ENCODE data around the gene FKRP. TPM values are rescaled to one million over a fixed set of nuclear protein-coding genes. Genes with fewer than 3 reads are reported as not detected.

The FKRP gene
- total RNA-seq, 1 experiment from 2014 or later, result 19.4 TPM

DNA sequence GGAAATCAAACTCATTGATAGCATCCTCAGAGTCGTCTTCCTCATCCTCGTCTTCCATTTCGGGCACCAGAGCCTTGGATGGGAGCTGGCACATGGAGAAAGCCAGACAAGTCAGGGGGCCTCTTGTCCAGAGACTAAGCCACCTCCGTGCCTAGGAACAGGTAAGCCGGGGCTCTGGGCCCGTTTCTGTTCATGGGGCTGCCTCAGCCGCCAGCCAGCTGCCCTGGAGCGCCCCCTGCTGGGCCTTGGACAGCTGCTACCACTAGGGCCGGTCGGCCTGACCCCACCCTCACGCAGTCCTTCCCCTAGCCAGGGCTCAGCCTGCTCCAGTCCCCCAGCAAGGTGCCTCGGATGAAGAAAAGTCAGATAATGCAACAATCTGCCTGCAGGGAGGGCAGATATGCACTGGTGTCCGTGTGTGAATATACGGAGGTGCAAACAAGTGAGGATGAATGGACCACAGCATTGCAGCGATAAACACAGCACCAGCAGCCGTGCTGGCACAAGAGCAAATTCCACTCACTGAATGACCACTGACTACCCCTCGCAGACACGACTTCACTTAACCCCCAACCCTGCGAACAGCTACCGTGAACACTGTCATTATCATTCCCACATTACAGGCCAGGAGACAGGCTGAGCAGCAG is 17.0 kb upstream of the FKRP start:
- intact Hi-C loops (cut with micrococcal nuclease), result loop anchor here (10.0 kb wide), 1 partner anchor 114 kb away; no protein-coding TSS in a partner anchor

More for the DNA sequence above, 17.0 kb upstream of the FKRP start:
- Histone ChIP-seq H3K9ac (ENCODE audit: low read length) (no peak overlapping the region), H3K79me2 (ENCODE audit: insufficient read depth, low read length) (peaks cover 72% of the 10 kb centered on the region), H4K20me1 (ENCODE audit: insufficient read depth) (peaks cover 6% of the 10 kb centered on the region; the same call in 1 of the 2 replicates), H3K4me3 (replicated peaks in 1 of 2; ENCODE audit: low read depth in 1 of 2, low read length in 2 of 2) (no peak overlapping the region), H3K27me3 (ENCODE audit: insufficient read depth, low read length) (no peaks in the 10 kb centered on the region), H2AFZ (ENCODE audit: low read depth, low read length, poor library complexity, severe bottlenecking) (no peak overlapping the region), H3K4me1 (ENCODE audit: control insufficient read depth in 1 of 2, insufficient read depth in 2 of 2, low read length in 2 of 2) (peaks cover 0 to 16% of the 10 kb centered on the region in 2 experiments; a peak in 2 of 4 replicates), H3K9me3 (ENCODE audit: control insufficient read depth in 1 of 2, insufficient read depth in 1 of 2, low read depth in 1 of 2, low read length in 2 of 2) (no peaks in the 10 kb centered on the region), H3K36me3 (ENCODE audit: control insufficient read depth in 1 of 2, insufficient read depth in 2 of 2, low read length in 2 of 2) (peaks cover 52 to 61% of the 10 kb centered on the region in 2 experiments), H3K27ac (ENCODE audit: low read depth, low read length) (no peak overlapping the region), H3K9me2 (ENCODE audit: insufficient read depth) (no peaks in the 10 kb centered on the region), H3K4me2 (ENCODE audit: low read length) (no peak overlapping the region)
- RAD21 ChIA-PET (ENCODE audit: low non-redundant PET in 1 of 2, low total read pairs in 2 of 2, uncharacterized antibody in 2 of 2, unreplicated experiment in 2 of 2), result no interaction called here
- TF ChIP-seq, protein P1, sequence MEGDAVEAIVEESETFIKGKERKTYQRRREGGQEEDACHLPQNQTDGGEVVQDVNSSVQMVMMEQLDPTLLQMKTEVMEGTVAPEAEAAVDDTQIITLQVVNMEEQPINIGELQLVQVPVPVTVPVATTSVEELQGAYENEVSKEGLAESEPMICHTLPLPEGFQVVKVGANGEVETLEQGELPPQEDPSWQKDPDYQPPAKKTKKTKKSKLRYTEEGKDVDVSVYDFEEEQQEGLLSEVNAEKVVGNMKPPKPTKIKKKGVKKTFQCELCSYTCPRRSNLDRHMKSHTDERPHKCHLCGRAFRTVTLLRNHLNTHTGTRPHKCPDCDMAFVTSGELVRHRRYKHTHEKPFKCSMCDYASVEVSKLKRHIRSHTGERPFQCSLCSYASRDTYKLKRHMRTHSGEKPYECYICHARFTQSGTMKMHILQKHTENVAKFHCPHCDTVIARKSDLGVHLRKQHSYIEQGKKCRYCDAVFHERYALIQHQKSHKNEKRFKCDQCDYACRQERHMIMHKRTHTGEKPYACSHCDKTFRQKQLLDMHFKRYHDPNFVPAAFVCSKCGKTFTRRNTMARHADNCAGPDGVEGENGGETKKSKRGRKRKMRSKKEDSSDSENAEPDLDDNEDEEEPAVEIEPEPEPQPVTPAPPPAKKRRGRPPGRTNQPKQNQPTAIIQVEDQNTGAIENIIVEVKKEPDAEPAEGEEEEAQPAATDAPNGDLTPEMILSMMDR (IDR thresholded peaks at IDR 0.05 in 2 of 3, conservative IDR thresholded peaks at IDR 0.05 in 1 of 3; ENCODE audit: borderline replicate concordance in 1 of 3, insufficient read depth in 1 of 3, low read depth in 2 of 3, low read length in 2 of 3), result peak; percentile 67 to 94 (median 92)
- TF ChIP-seq, protein P2, sequence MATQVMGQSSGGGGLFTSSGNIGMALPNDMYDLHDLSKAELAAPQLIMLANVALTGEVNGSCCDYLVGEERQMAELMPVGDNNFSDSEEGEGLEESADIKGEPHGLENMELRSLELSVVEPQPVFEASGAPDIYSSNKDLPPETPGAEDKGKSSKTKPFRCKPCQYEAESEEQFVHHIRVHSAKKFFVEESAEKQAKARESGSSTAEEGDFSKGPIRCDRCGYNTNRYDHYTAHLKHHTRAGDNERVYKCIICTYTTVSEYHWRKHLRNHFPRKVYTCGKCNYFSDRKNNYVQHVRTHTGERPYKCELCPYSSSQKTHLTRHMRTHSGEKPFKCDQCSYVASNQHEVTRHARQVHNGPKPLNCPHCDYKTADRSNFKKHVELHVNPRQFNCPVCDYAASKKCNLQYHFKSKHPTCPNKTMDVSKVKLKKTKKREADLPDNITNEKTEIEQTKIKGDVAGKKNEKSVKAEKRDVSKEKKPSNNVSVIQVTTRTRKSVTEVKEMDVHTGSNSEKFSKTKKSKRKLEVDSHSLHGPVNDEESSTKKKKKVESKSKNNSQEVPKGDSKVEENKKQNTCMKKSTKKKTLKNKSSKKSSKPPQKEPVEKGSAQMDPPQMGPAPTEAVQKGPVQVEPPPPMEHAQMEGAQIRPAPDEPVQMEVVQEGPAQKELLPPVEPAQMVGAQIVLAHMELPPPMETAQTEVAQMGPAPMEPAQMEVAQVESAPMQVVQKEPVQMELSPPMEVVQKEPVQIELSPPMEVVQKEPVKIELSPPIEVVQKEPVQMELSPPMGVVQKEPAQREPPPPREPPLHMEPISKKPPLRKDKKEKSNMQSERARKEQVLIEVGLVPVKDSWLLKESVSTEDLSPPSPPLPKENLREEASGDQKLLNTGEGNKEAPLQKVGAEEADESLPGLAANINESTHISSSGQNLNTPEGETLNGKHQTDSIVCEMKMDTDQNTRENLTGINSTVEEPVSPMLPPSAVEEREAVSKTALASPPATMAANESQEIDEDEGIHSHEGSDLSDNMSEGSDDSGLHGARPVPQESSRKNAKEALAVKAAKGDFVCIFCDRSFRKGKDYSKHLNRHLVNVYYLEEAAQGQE (IDR thresholded peaks at IDR 0.05; ENCODE audit: low read depth), result no peak
- no peak for TF ChIP-seq CBX3 (IDR thresholded peaks at IDR 0.05; ENCODE audit: low read depth)
- TF ChIP-seq RAD21 (IDR thresholded peaks at IDR 0.05; ENCODE audit: low read depth), result peak; percentile 77
- no peak for TF ChIP-seq FOSL1 (IDR thresholded peaks at IDR 0.05; ENCODE audit: low read depth)
- DNase-seq (ENCODE audit: low read depth, low spot score) (no peak), ATAC-seq (peak; percentile 90)
- CTCF ChIA-PET, result interaction anchor here (0.7 to 1.7 kb wide), 7 partner anchors 11 to 114 kb away, joined by 3 to 6 read pairs (median 4); partner anchors contain the start of gene PRKD2
- no TSS peak for BruUV-seq (replicated peaks)
- POLR2A ChIA-PET, result interaction anchor here (1.3 kb wide), 1 partner anchor 60 kb away, joined by 3 read pairs; the partner anchor contains the start of gene SLC1A5
